ENCODE data around the gene NEGR1.

DNA sequence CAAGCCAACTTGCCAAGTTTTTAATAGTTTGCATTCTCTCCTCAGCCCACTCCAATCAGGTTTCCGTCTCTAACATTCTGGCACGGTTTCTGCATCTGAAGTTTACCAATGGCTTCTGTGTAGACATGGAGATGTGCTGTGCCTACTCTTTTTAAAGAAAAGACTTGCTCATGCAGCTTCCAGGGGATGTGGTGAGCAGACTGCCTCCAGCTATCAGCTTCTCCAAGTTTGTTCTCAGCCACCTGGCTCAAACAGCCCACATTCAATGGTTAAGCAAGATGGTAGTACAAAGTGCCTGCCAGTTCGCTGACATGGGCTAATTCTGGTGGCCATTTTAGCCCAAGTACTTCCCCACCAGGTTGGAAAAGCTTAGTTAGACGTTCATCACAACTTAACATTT is 465.3 kb downstream of the NEGR1 start:
- TF ChIP-seq CTCF (IDR thresholded peaks at IDR 0.05) (no peak), POLR2A (IDR thresholded peaks at IDR 0.05) (no peak)

Measured in Peyer's patch (tissue), 4 donors.